ENCODE data around the gene KRT20.
"Not testable (repeated sequence)": the region's sequence is repeated elsewhere in the genome, so short reads cannot be mapped to it uniquely, and the experiment has no call there.

KRT20 gene

GRCh38 chr17:40895106-40895730, 10.2 kb upstream of the KRT20 start:
- no peak for DNase-seq

- no peak for DNase-seq
Observed at GRCh38 chr17:40888196-40888720, 3.2 kb upstream of the KRT20 start.

DNA sequence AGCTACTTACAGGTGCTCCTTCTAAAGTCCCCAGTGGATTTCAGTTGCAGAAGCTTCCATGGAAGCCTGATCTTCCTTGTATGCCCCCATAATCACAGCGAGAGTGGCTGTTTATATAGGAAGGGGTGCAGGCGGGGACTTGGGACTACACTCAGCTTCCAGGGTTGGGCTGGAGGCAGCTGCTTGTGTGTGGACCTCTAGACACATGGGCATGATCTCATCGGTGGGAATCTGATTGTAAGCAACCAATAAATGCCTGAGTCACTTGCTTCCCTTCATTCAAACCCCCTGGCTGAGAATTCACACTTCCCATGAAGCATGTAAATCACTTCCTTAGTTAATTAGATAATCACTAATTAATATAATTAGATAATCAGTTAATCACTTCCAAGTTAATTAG, 1.0 kb upstream of the KRT20 start:
- DNase-seq: no peak

DNA sequence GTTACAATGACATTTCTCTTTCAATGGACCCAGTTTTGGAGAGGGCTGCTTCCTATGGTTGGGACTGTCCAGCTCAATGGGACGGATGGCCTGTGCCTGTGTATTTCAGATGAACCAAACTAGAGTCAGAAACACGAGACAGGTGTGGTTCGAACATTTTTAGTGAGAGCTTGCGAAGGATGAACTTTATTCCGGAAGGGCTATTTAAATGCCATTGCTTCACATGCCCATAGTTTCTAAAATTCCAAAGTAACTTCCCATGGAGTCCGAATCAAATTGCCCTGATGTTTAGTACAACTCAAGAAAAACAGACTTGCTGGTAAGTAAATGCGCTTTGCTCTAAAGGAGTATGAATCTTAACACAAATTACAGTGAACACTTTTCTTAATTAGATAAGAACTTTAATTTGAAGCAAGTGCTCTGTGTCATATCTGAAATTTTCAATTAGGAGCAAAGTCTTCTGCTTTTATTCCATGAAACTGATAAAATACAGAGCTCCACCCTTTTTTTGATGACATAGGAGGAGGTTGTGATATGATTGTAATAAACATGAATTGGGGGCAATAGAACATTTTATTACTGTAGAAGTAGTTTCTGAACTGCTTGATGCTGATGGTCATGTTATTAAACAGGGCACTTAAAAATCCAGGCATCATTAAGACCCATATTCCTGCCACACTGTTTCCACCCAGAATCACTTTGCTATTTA, 1.3 kb downstream of the KRT20 start:
- no peak for DNase-seq

DNA sequence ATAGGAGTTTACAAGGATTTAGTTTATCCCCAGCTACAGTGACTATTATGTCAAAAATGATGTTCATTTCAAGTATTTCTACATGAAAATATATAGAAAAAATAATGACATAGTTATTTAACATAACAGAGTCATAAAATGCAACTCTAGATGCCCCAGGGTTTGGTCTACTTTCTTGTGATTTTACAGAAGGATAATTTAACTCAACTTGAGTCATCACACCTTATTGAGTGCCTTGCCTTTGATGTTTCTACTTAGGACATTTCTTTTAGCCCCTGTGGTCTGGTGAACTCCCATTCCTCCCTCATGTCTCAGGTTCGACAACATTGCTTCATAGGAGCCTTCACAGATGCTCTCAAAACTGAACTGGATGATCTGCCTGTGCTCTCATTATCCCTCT, 2.0 kb downstream of the KRT20 start:
- no peak for DNase-seq

DNA sequence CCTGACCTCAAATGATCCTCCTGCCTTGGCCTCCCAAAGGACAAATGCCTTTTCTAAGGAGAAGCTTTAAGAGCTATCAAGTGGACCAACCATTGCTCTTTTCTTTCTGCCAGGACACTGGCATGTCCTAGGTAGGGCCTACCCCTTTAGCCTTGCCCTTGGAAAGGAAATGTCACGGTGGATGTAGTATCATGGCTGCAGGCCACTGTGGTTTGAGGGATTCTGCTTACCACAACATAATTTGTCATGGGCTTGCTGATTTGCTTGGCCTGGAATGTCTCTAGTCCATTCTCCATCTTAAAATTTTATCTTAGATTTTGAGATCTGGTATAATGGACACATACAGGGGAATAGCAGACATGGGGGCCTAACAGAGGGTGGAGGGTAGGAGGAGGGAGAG, 6.0 kb downstream of the KRT20 start:
- DNase-seq: no peak

DNA sequence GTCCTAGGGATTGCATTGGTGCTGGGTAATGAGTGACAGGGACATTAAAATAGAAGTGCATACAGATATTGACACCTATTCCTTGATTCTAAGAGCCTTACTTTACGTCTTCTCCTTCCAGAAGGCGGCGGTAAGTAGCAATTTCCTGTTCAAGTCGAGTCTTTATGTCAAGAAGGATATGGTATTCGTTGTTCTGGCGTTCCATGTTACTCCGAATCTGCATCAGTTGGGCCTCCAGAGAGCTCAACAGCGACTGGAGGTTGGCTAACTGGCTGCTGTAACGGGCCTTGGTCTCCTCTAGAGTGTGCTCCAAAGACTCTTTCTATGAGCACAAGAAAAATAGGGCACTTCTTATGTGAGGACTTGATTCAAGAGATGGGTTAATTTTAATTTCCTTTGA, 7.0 kb downstream of the KRT20 start:
- no peak for DNase-seq

DNA sequence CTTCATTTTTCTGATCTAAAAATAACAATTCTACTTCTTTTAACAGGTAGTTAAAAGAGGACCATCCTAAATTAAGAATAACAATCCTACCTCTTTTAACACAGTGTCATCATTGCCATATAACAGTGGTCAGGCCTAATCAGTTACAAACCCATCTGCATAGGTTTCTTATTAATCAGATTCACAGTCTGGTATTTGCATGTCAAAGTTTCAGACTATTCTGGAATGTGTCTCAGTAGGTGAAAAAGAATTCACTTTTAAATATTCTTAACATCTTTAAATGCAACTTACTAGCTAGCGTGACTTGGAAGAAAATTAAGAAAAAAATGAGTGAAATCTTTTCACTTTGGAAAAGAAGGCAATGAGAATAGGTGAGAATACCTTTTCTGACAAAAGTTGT, 11.2 kb downstream of the KRT20 start:
- DNase-seq: no peak

GRCh38 chr17:40873255-40873654, 11.8 kb downstream of the KRT20 start:
- no peak for DNase-seq

DNA sequence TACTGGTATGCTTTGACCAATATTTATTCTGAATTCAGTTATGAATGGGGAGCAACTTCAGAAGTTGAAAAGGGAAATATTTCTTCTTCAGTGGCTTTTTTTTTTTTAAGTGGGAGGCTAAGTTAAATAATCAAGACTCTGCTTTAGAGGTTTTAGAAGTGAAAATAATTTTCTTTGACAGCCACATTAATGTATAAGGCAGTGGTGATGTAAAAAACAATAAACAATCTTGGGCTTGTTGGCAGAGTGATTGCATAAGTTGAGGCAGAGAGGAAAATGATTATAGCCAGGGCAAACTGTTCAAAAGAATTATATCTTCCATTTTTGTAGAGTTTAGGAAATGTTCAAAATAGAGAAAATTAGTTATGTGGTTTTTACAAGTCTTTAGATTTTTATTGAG, 12.6 kb downstream of the KRT20 start:
- no peak for DNase-seq

DNA sequence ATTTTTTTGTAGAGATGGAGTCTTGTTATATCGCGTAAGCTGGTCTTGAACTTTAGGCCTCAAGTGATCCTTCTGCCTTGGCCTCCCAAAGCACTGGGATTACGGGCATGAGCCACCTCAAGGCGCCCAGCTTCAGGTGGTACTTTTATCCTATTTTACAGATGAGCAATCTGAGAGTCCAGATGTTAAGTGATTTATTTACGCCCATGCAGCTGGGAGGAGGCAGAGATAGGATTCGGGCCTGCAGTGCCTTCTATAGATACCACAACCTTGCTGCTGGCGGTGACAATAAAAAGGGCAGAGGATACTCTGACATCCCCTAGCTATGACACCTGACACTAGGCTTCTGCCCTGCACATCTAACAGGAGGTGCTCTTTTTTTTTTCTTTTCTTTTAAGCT, 13.7 kb downstream of the KRT20 start:
- no peak for DNase-seq

DNA sequence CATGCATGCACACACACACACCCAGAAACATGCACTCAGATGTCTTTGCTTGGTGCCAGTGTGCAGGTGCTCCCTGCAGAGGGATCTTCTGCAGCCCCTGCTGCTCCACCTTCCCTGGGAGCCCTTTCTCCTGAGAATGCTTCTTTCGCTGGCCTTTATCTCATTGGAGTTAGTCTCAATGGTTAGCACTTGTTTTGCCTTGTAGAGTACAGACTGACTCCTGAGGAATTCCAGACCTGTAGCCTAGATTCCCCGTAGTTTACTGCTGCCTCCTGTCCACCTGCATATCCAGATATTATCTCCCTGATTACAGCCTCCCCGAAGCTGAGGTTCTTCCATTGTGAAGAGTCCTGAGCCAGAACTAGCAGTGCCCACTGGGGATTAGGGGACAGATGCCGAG, 14.9 kb downstream of the KRT20 start:
- no peak for DNase-seq

DNA sequence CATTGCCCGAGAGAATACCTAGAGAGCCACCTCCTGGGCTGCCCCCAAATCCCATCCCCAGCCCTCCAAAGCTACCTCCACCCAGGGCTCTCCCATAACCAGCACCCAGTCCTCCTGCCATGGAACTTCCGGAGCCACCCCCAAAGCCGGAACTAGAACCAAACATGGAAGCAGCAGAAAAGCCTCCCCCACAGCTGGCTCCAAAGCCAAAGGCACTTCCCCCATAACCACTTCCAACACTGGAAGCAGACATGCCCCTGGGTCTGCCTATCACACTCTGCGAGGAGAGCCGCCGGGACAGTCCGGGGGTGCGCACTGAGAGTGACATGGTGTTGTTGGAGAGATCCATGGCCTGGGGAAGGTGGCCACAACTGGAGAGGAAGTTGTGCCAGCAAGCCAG, 18.2 kb downstream of the KRT20 start, which contains the start of gene KRT12:
Gene KRT12 (minus strand): TSS at position 386 of the 400 bp plus-strand sequence. CDS start 37 bp downstream, at position 349.
- DNase-seq: no peak

DNA sequence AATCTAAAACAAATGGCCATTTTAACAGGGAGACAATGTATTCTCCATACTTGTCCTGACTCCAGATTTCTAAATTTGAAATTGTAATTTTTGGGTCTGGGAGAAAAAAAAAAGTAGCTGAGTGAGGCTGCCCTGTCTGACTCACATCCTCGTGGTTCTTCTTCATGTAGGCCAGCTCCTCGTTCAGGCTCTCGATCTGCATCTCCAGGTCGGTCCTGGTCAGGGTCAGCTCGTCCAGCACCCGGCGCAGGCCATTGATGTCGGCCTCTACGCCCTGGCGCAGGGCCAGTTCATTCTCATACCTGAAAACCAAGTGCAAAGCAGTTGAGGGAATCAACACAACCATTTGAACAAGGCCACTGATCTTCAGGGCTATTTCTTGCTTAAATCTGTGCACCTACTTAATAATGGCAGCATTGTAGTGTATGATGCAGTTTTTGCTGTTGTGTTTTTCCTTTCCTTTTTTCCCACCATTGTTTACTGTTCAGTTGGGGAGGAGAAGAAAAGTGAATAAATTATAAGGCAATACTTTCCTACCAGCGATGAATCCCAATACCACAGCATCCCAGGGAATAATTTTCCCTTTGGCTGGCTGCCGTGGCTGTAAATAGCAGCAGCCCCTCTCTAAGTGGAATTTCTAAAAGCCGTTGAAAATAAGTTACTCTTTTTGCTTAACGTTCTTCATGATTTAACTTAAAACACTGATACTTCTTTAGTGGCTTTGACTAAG, 20.2 kb downstream of the KRT20 start:
- DNase-seq: no peak

- no peak for DNase-seq
Observed at GRCh38 chr17:40862985-40863733, 21.9 kb downstream of the KRT20 start.

DNA sequence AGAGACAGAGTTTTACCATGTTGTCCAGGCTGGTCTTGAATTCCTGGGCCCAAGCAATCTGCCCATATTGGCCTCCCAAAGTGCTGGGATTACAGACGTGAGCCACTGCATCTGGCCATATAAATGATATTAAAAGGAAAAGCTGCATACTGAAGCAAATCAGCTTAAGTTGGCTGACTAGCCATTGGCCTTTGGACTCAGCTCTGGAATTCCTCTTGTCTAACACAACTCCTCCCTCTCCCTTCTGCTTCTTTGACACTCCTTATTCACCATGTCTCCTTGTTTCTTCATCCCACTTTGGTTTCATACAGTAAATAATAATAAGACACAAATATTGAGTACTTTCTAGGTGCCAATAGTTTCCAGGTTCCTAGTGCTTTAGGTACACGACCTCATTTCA, 25.5 kb downstream of the KRT20 start:
- no peak for DNase-seq

DNA sequence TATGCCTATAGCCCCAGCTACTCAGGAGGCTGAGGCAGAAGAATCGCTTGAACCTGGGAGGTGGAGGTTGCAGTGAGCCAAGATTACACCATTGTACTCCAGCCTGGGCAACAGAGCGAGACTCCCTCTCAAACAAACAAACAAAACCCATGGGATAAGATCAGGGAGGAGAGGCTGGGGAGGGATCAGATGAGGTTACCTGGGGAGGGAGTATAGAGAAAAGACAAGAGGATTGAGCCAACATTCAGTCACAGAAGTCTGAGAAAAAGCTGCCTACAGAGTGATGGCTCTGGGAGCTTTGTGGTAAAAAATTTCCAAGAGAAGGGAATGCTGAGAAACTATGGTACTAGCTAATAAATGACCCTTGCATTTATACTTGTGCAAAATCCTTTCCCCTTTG, 26.4 kb downstream of the KRT20 start:
- not testable (repeated sequence) for DNase-seq

- no peak for DNase-seq
Observed at GRCh38 chr17:40857535-40857934, 27.5 kb downstream of the KRT20 start.

DNA sequence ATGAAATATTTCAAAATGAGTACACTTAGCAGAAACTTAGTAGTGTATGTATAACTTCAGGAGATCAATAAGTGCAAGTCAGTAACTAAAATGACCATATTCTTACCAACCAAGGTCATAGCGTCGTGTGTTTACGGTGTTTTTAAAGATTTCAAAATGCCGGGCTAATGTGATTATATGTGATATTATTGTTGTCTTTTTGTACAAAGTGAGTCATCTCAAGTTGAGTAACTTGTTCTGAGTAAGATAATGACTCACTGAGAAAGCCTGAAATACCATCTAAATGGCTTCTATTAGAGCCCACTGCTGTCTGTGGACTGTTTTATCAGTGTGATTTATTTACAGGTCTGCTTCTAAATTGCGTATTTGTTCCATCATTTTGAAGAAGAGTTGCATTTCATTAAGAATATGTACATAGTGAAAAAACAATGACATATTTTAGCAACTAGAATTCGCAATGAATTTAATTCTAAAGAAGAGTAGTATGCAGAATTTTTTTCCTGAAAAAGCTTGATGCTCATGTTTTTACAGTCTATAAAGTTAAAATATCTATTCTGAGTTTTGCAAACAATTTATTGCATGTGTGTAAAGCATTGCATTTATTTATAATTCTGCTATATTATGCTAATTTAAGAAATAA, 30.7 kb downstream of the KRT20 start:
- DNase-seq: no peak

GRCh38 chr17:40852364-40852763, 32.7 kb downstream of the KRT20 start:
- no peak for DNase-seq

DNA sequence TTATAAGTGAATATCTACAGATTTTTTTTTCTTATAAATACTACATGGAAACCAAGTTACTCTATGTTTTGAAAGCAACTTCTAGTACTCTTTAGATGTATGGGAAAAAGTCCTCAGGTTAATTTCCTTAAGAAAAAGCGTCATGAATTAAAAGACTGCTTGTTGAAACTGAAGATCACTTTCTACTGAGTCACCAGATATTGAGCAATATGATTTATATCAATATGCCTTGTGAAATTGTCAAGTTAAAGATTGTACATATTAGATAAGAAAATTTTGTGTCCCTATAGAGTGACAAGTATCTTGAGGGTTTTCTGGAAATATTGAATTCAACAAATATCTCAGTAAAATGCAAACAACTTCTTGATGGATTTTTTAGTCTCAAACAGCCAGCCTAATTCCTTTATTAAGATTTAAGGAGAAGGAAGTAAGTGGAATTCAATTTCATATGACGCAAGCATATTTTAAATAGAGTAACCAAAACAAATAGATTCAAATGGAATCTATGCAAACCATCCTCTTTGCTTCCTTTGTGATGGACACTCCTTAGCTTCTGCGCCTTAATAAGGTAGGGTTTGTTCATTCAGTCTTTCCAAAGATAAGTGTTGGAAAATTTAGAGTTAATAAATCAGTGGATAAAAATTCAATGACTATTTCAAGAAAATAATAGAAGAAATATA, 34.6 kb downstream of the KRT20 start:
- no peak for DNase-seq

- DNase-seq: no peak
Observed at GRCh38 chr17:40849723-40850122, 35.3 kb downstream of the KRT20 start.

Measured in activated gamma-delta T cell treated with Interleukin-2 at 50 U/mL for 16 hours (primary cell).